Tibial nerve (tissue), 4 donors: ENCODE measurements around the gene MYO1D. TPM values are rescaled to one million over a fixed set of nuclear protein-coding genes. Genes with fewer than 3 reads are reported as not detected.

ENCODE experiments used
- DNase-seq, 2 donors: peaks; one replicate each; pipeline ENCODE4 v3.0.0-alpha.2; 2019; ENCODE audit warnings: low spot score in 2 of 2
- H3K27ac ChIP-seq, 4 donors: fragments of 200-600 bp; sonication (generic) in 3 of 4; one replicate each; pipeline ENCODE4 v1.5.1; 2017 to 2019; ENCODE audit warnings: mild to moderate bottlenecking in 1 of 4
- H3K27me3 ChIP-seq, 2 donors: fragments of 200-600 bp; sonication (generic) in 1 of 2; one replicate each; pipeline versions ENCODE4 v1.5.1 to v1.6.0; 2017 to 2019
- H3K36me3 ChIP-seq, 3 donors: fragments of 200-600 bp; sonication (generic); one replicate each; pipeline ENCODE4 v1.5.1; 2018 to 2019
- H3K4me1 ChIP-seq, 4 donors: fragments of 200-600 bp; sonication (generic) in 3 of 4; one replicate each; pipeline ENCODE4 v1.5.1; 2017 to 2019
- H3K4me3 ChIP-seq, 4 donors: fragments of 200-600 bp; sonication (generic) in 3 of 4; one replicate each; pipeline ENCODE4 v1.5.1; 2017 to 2019; ENCODE audit warnings: mild to moderate bottlenecking in 1 of 4, moderate library complexity in 1 of 4
- H3K9me3 ChIP-seq, 4 donors: fragments of 200-600 bp; sonication (generic) in 3 of 4; one replicate each; pipeline ENCODE4 v1.5.1; 2017 to 2019
- CTCF ChIP-seq, 5 experiments: fragments of 200-600 bp in 3 of 5; fragments of 450-650 bp in 2 of 5; sonication (generic) in 3 of 5; IDR thresholded peaks; one replicate each; pipeline ENCODE4 v1.5.1; 2016 to 2019; ENCODE audit warnings: antibody characterized with exemption in 5 of 5, mild to moderate bottlenecking in 3 of 5, moderate library complexity in 2 of 5
- EP300 ChIP-seq, 2 donors: sonication (generic); formaldehyde crosslinking; IDR thresholded peaks; one replicate each; pipeline ENCODE4 v1.6.1; 2017; ENCODE audit warnings: antibody characterized with exemption in 2 of 2, mild to moderate bottlenecking in 1 of 2
- POLR2A ChIP-seq, 2 donors: fragments of 450-650 bp; IDR thresholded peaks; one replicate each; pipeline ENCODE4 v1.6.1; 2017; ENCODE audit warnings: antibody characterized with exemption in 2 of 2, mild to moderate bottlenecking in 2 of 2, moderate library complexity in 2 of 2
- WGBS, 2 donors: methylation state at CpG; one replicate each; pipeline ENCODE4 v1.1.5; 2018; 5-methylcytosine and 5-hydroxymethylcytosine counted together
- total RNA-seq, 4 donors: library from RNA; depleted of rRNA; stranded (reverse); fragments of >200 nt; gene quantifications; one replicate each; pipeline ENCODE4 v1.1.0, GENCODE V29; 2016

Gene MYO1D
- total RNA-seq, 4 donors from 2014 or later: 28.5 to 49.6 (median 42.4) TPM

DNA sequence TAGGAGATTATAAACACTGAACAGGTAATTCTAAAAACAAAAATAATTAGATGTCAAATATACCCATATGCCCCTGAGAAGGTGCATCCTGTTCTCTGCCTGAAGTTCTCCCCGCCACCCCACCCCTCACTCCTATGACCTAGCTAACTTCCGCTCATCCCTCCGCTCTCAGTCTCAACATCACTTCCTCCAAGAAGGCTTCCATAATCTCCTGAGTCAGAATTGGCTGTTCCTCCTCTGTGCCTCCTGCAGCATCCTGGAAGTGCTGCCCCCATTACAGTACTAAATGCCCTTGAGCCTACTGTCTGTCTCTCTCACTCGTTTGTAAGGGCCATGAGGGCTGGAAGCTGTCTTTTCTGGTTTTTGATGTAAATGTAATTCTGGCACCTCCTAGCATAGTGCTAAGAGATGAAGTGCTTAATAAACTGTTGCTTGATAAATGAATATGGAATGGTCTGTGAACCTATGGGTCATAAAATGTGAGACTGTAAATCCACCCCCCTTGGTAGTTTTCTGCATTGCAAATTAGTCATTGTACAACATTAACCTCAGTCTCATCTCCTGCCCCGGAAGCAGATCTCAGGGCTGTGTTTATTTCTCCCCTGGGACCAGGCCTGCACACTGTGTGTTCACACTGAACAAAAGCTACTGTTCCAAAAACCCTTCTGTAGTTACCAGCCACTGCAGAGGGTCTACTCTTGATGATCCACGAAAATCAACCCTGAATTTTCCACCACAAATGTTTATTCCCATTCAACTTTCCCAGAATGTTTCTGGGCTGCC lies 3.9 kb upstream of the MYO1D start:
- H3K27ac ChIP-seq: no peak overlapping the region
- H3K9me3 ChIP-seq: no peaks in the 10 kb centered on the region
- H3K4me1 ChIP-seq: peaks cover 0 to 18% (median 10%) of the 10 kb centered on the region in 4 donors
- TF ChIP-seq EP300 (IDR thresholded peaks at IDR 0.05) (no peak), CTCF (IDR thresholded peaks at IDR 0.05) (no peak), POLR2A (IDR thresholded peaks at IDR 0.05) (no peak)
- no peak for DNase-seq
- no peaks in the 10 kb centered on the region for H3K36me3 ChIP-seq
- WGBS, 2 donors: 72% methylated on average over 6 of the region's 6 CpGs
- H3K27me3 ChIP-seq: no peaks in the 10 kb centered on the region
- H3K4me3 ChIP-seq: no peak overlapping the region

GRCh38 chr17:32879134-32879533 lies 2.2 kb upstream of the MYO1D start:
- H3K27me3 ChIP-seq: no peaks in the 10 kb centered on the region
- DNase-seq: no peak
- H3K9me3 ChIP-seq: no peaks in the 10 kb centered on the region
- 87 to 91% methylated on average over 1 of the region's 1 CpG for WGBS, 2 donors
- H3K36me3 ChIP-seq: no peaks in the 10 kb centered on the region
- H3K4me3 ChIP-seq: no peak overlapping the region
- no peak for TF ChIP-seq CTCF (IDR thresholded peaks at IDR 0.05)
- TF ChIP-seq EP300 (IDR thresholded peaks at IDR 0.05): no peak
- no peak for TF ChIP-seq POLR2A (IDR thresholded peaks at IDR 0.05)
- no peak overlapping the region for H3K27ac ChIP-seq
- peaks cover 0 to 22% (median 10%) of the 10 kb centered on the region in 4 donors for H3K4me1 ChIP-seq

GRCh38 chr17:32878211-32878610 lies 1.3 kb upstream of the MYO1D start:
- H3K27ac ChIP-seq: no peak overlapping the region
- no peaks in the 10 kb centered on the region for H3K36me3 ChIP-seq
- no peaks in the 10 kb centered on the region for H3K27me3 ChIP-seq
- H3K9me3 ChIP-seq: no peaks in the 10 kb centered on the region
- DNase-seq: peak; percentile 25 to 49
- TF ChIP-seq CTCF (IDR thresholded peaks at IDR 0.05): no peak
- TF ChIP-seq EP300 (IDR thresholded peaks at IDR 0.05): no peak
- TF ChIP-seq POLR2A (IDR thresholded peaks at IDR 0.05): no peak
- 69 to 74% methylated on average over 3 of the region's 3 CpGs for WGBS, 2 donors
- peaks cover 0 to 22% (median 10%) of the 10 kb centered on the region in 4 donors for H3K4me1 ChIP-seq
- no peak overlapping the region for H3K4me3 ChIP-seq

GRCh38 chr17:32877164-32877764 lies 340 bp upstream of the MYO1D start:
- TF ChIP-seq EP300 (IDR thresholded peaks at IDR 0.05) (peak in 1 of 2 donors; percentile 6), POLR2A (IDR thresholded peaks at IDR 0.05) (no peak), CTCF (IDR thresholded peaks at IDR 0.05) (peak; percentile 84 to 99 (median 97))
- peak; percentile 74 to 79 for DNase-seq
- Histone ChIP-seq H3K36me3 (no peaks in the 10 kb centered on the region), H3K27me3 (no peaks in the 10 kb centered on the region), H3K4me1 (peaks cover 0 to 22% (median 10%) of the 10 kb centered on the region in 4 donors), H3K27ac (peak overlapping the region; percentile 66 to 92 (median 90)), H3K9me3 (no peaks in the 10 kb centered on the region), H3K4me3 (peak overlapping the region; percentile 31 to 88 (median 68))
- 0 to 2% methylated on average over 27 to 33 of the region's 44 CpGs for WGBS, 2 donors

- no peaks in the 10 kb centered on the region for H3K27me3 ChIP-seq
- peaks cover 0 to 34% (median 10%) of the 10 kb centered on the region in 4 donors for H3K4me1 ChIP-seq
- peak overlapping the region; percentile 63 to 88 (median 72) for H3K4me3 ChIP-seq
- TF ChIP-seq CTCF (IDR thresholded peaks at IDR 0.05) (no peak), EP300 (IDR thresholded peaks at IDR 0.05) (peak in 1 of 2 donors; percentile 9)
- no peaks in the 10 kb centered on the region for H3K36me3 ChIP-seq
- WGBS, 2 donors: 4 to 5% methylated on average over 15 of the region's 15 CpGs
- no peak for DNase-seq
- H3K9me3 ChIP-seq: no peaks in the 10 kb centered on the region
- peak overlapping the region; percentile 66 to 92 (median 90) for H3K27ac ChIP-seq
Observed at GRCh38 chr17:32875923-32876416, 954 bp downstream of the MYO1D start.
